Tibial nerve (tissue), 3 donors: ENCODE results near the gene R3HCC1L.

Source experiments
- POLR2A ChIP-seq, 2 donors: fragments of 450-650 bp; IDR thresholded peaks; one replicate each; pipeline ENCODE4 v1.6.1; 2017; ENCODE audit warnings: antibody characterized with exemption in 2 of 2, mild to moderate bottlenecking in 2 of 2, moderate library complexity in 2 of 2
- TF ChIP-seq, protein P1 (sequence below), 5 experiments: fragments of 200-600 bp in 3 of 5; fragments of 450-650 bp in 2 of 5; sonication (generic) in 3 of 5; IDR thresholded peaks; one replicate each; pipeline ENCODE4 v1.5.1; 2016 to 2019; ENCODE audit warnings: antibody characterized with exemption in 5 of 5, mild to moderate bottlenecking in 3 of 5, moderate library complexity in 2 of 5

GRCh38 chr10:98263088-98263487, 128.6 kb downstream of the R3HCC1L start:
- TF ChIP-seq, protein P1, sequence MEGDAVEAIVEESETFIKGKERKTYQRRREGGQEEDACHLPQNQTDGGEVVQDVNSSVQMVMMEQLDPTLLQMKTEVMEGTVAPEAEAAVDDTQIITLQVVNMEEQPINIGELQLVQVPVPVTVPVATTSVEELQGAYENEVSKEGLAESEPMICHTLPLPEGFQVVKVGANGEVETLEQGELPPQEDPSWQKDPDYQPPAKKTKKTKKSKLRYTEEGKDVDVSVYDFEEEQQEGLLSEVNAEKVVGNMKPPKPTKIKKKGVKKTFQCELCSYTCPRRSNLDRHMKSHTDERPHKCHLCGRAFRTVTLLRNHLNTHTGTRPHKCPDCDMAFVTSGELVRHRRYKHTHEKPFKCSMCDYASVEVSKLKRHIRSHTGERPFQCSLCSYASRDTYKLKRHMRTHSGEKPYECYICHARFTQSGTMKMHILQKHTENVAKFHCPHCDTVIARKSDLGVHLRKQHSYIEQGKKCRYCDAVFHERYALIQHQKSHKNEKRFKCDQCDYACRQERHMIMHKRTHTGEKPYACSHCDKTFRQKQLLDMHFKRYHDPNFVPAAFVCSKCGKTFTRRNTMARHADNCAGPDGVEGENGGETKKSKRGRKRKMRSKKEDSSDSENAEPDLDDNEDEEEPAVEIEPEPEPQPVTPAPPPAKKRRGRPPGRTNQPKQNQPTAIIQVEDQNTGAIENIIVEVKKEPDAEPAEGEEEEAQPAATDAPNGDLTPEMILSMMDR (IDR thresholded peaks at IDR 0.05) = no peak
- TF ChIP-seq POLR2A (IDR thresholded peaks at IDR 0.05) = no peak
